22Rv1 (cell line): ENCODE results near the gene PAPLN.

Experiments used
- CTCF ChIP-seq: fragments of 450-650 bp; IDR thresholded peaks from 2 replicates; pipeline ENCODE4 v1.5.1; 2017; ENCODE audit warnings: mild to moderate bottlenecking
- ZFX ChIP-seq: fragments of 450-650 bp; IDR thresholded peaks from 2 replicates; pipeline ENCODE4 v1.6.1; 2017; ENCODE audit warnings: antibody characterized with exemption, borderline replicate concordance

DNA sequence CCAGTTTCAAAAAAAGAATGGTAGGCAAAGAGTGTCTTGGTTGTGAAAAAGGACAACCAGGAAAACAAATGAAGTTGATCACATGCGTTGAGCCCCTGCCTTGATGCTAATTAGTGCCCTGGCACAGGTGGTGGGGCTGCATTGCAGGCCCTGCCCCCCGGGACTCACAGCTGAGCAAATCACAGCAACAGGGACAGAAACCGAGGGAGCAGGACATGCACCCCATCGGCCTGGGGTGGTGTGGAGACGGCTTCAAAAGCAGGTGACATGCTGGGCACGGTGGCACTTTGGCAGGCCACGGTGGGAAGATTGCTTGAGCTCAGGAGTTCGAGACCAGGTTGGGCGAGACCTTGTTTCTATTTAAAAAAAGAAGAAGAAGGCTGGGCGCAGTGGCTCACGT is 1.1 kb upstream of the PAPLN start:
- TF ChIP-seq CTCF (no peak), ZFX (no peak)
